Smooth muscle cell of the brain vasculature (primary cell): ENCODE measurements around the gene ZNF860.
"Not testable (repeated sequence)": the region's sequence is repeated elsewhere in the genome, so short reads cannot be mapped to it uniquely, and the experiment has no call there.

Experiments used
- DNase-seq: peaks from one replicate; pipeline ENCODE4 v3.0.0-alpha.2; 2012; ENCODE audit warnings: low read depth, low spot score

The ZNF860 gene

GRCh38 chr3:31960793-31961431 lies 20.6 kb upstream of the ZNF860 start:
- no peak for DNase-seq

GRCh38 chr3:31962801-31963205 lies 18.7 kb upstream of the ZNF860 start:
- DNase-seq, result no peak

- DNase-seq, result no peak
Measured at GRCh38 chr3:31966978-31967591, 14.5 kb upstream of the ZNF860 start.

GRCh38 chr3:31967592-31967991 lies 14.0 kb upstream of the ZNF860 start:
- DNase-seq, result no peak

GRCh38 chr3:31968369-31968926 lies 13.1 kb upstream of the ZNF860 start:
- no peak for DNase-seq

- no peak for DNase-seq
Measured at GRCh38 chr3:31968927-31969418, 12.6 kb upstream of the ZNF860 start.

GRCh38 chr3:31971607-31972006 lies 9.9 kb upstream of the ZNF860 start:
- no peak for DNase-seq

- no peak for DNase-seq
Measured at GRCh38 chr3:31973081-31973480, 8.5 kb upstream of the ZNF860 start.

- DNase-seq, result no peak
Measured at GRCh38 chr3:31973837-31974236, 7.7 kb upstream of the ZNF860 start.

GRCh38 chr3:31974471-31974870 lies 7.1 kb upstream of the ZNF860 start:
- no peak for DNase-seq

GRCh38 chr3:31974964-31975363 lies 6.6 kb upstream of the ZNF860 start:
- no peak for DNase-seq

- no peak for DNase-seq
Measured at GRCh38 chr3:31976302-31976701, 5.2 kb upstream of the ZNF860 start.

GRCh38 chr3:31977736-31978135 lies 3.8 kb upstream of the ZNF860 start:
- DNase-seq, result no peak

GRCh38 chr3:31978553-31978952 lies 3.0 kb upstream of the ZNF860 start:
- DNase-seq, result no peak

- no peak for DNase-seq
Measured at GRCh38 chr3:31979001-31979697, 2.4 kb upstream of the ZNF860 start.

- DNase-seq, result no peak
Measured at GRCh38 chr3:31980530-31981205, 882 bp upstream of the ZNF860 start.

GRCh38 chr3:31984321-31984720 lies 2.8 kb downstream of the ZNF860 start:
- DNase-seq, result no peak

GRCh38 chr3:31985831-31986230 lies 4.3 kb downstream of the ZNF860 start:
- DNase-seq, result no peak

- no peak for DNase-seq
Measured at GRCh38 chr3:31988271-31988670, 6.7 kb downstream of the ZNF860 start.

- DNase-seq, result not testable (repeated sequence)
Measured at GRCh38 chr3:31992995-31993394, 11.4 kb downstream of the ZNF860 start.

GRCh38 chr3:31993843-31994242 lies 12.3 kb downstream of the ZNF860 start:
- DNase-seq, result no peak

- DNase-seq, result not testable (repeated sequence)
Measured at GRCh38 chr3:31995026-31995425, 13.5 kb downstream of the ZNF860 start.
